ENCODE data around the gene SPATA13.

SPATA13 gene

DNA sequence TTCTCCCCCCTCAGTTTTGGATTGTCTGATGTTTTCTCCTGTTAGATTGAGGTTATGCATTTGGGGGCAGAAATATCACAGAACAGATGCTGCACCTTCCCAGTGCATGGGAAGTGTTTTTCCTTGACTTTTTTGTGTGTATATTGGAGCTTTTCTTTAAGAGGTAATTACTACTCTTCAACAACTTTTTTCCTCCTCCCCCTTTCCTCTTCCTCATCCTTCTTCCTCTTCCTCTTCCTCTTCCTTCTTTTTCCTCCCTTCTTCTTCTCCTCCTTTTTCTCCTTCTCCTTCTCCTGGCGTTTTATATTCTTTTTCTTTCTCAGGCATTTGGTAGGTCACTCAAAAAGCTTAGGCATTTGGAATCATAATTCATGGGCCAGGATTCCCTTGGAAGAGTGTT lies 18.1 kb upstream of the SPATA13 start:
- no peak for DNase-seq

GRCh38 chr13:24142886-24143285 lies 17.6 kb upstream of the SPATA13 start:
- no peak for DNase-seq

- DNase-seq, result no peak
Measured at GRCh38 chr13:24145240-24145639, 15.3 kb upstream of the SPATA13 start.

DNA sequence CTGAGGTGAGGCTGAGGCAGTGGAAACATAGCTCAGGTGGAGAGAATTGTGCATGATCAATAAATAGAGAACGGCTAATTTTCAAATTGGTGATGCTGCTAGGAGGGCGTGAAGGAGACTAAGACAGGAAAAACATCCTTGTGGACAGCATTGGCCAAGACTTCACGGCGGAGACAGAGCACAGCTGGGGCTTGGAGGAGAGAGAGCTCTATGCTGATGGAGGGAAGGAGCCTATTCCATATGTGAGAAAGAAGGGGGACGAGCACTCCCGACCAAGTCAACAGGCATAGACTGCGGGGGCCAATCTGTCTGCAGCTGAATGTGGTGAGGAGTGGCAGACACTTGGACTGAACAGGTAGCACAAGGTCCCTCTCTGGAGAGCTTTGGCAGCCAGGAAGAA lies 14.8 kb upstream of the SPATA13 start:
- DNase-seq, result no peak

DNA sequence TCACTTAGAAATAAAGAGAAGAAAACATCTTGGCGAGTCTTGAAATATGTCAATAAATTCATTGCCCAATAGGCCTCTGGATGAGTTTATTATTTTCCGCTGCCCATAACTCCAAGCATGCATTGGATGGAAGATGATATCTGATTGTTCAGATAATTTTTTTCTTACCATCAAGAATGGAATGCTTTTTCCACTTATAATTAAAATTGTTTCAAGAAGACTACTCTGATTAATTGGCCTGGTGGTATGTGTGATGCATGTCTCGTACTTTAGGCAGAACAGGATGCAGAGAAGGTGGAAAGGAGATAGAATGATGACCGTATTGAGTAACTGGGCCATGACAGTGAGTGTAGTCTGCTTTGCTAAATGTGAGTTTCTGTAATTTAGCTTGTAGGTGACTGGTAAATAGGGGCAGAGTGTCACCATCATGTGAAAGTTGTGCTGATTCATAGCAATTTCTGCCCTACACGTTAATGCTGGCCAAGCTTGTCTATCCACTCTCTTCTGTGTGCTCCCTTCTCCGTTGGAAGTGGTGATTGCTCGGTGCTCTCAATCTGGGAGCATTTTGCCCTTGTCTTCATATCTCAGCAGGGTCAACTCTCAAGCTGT lies 13.5 kb upstream of the SPATA13 start:
- DNase-seq, result no peak

DNA sequence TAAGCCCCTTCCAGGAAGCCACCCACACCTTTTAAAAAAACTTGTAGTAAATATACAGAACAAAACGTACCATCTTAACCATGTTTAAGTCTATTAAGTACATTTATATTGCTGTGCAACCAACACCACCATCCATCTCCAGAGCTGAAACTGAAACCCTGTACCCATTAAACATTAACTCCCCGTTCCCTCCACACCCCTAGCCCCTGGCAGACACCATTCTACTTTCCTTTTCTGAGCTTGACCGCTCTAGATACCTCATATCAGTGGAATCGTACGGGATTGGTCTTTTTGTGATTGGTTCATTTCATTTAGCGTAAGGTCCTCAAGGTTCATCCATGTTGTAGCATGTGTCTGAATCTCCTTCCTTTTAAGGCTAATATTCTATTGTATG lies 13.0 kb upstream of the SPATA13 start:
- no peak for DNase-seq

GRCh38 chr13:24148414-24149235 lies 11.9 kb upstream of the SPATA13 start:
- no peak for DNase-seq

DNA sequence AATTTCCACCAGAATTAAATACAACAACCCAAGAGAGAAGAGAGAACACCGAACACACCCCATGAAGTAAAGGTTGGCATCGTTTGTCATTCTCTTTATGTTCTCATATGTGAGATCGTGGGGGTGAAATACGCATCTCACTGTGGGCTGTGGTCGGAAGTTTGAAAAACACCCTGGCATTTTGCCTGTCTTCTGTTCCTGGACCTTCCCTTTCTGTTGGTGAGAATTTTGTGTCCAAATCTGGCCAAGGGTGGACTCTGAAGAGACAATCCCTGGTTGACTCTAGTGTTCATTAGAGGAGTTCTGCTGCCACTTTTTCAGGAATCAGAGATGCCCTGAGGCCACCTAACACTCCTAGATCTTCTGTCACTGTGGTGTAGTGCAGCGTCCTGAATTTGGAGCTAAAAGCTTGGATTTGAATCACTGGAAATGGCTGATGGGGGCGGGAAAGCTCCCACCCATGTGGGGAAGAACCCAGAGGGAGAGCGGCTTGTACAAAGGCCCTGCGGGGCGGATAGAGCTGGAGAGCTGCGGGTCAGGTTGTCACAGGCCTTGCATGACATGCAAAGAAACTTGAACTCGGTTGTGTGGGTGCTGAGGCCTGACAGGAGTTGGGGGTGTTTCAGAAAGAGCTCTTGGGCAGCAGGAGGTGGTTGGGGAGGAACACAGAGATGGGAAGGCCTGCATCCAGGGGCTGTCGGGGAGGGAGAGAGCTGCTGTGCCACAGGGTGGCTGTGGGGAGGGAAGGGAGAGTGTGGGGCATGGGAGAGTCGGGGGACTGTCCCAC lies 11.1 kb upstream of the SPATA13 start:
- DNase-seq, result no peak

DNA sequence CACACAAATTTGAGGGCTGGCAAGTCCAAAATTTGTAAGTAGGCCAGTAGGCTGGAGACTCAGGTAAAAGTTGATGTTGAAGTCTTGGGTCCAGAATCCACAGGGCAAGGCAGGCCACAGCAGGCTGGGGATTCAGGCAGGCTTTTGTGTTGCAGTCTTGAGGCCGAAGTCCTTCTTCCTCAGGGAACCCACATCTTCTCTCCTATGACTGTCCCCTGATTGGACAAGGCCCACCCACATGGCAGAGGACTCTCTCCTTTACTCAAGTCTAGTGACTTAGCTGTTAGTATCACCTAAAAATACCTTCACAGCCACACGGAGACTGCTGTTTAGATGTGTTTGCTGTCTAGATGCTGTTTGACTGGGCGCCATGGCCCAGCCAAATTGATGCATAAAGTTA lies 9.9 kb upstream of the SPATA13 start:
- no peak for DNase-seq

GRCh38 chr13:24151864-24152263 lies 8.7 kb upstream of the SPATA13 start:
- no peak for DNase-seq

- DNase-seq, result no peak
Measured at GRCh38 chr13:24152292-24153214, 8.0 kb upstream of the SPATA13 start.

DNA sequence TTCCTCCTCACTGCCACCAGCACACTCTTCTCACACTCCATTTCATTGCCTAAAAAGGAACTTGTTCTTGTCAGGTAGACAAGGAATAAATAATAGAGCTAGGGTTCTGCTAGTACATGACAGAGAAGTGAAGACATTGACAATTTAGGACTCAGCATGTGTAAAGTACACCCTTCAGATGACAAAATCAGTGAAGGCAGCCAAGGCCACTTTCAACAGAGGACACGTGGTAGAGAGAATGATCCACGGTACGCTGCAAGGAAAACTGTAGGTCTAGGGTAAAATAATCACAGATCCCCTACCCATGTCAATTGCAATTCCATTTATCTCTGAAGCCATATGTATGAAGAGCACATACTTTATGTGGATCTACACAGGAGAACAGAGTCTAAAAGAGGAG lies 7.2 kb upstream of the SPATA13 start:
- DNase-seq, result no peak

DNA sequence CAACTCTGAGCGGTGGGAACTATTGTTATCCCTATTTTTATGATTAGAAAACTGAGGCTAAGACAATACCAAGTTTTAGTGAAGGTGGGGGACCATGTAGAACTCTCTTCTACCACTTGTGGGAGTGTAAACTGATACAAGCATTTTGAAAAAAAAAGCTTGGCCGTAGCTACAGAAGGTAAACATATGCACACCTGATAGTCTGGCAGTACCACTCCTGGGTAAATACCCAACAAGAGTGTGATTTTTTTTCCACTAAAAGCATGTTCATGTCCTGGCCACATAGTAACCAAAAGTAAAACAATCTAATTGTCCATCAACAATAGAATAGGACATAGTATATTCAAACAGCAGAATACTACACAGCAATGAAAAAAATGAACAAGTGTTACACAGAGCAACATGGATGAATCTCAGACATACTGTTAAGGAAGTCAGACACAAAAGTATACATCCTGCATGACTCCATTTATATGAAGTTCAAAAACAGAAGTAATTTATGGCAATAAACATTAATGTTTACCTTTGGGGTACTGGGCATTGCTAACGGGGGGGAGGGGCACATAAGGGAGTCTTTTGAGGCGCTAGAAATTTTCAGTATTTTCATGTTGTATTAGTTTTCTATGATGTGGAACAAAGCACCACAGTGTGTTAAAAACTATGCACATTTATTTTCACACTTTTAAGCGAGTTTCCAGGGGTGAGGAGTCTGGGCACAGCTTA lies 6.4 kb upstream of the SPATA13 start:
- DNase-seq, result no peak

GRCh38 chr13:24159357-24159756 lies 1.2 kb upstream of the SPATA13 start:
- no peak for DNase-seq

- DNase-seq, result peak; percentile 30
Measured at GRCh38 chr13:24161010-24161775, 673 bp downstream of the SPATA13 start.

- DNase-seq, result no peak
Measured at GRCh38 chr13:24161980-24162525, 1.5 kb downstream of the SPATA13 start.

DNA sequence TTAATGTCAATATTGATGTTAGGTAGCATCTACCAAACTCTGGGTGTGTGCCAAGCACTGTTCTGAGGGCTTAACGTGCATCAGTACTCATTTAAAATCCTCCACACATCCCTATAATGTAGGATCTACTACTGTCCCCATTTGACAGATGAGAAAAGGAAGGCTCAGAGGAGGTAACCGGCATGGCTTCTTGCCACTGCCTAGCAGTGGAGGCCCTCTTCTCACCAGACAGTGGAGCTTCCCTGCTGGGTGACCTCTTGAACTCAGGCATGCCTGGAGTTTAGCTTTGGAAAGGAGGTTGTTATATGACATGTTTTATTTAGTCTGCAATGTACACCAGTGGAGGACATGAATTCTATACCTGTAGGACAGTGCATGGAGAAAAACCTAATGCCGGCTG lies 2.1 kb downstream of the SPATA13 start:
- no peak for DNase-seq

- DNase-seq, result no peak
Measured at GRCh38 chr13:24165746-24166145, 5.2 kb downstream of the SPATA13 start.

- no peak for DNase-seq
Measured at GRCh38 chr13:24166561-24166960, 6.0 kb downstream of the SPATA13 start.

- no peak for DNase-seq
Measured at GRCh38 chr13:24167666-24168391, 7.3 kb downstream of the SPATA13 start.

Measured in NCI-H510A (cell line).